ENCODE data around the gene KLRF2.

Gene KLRF2

DNA sequence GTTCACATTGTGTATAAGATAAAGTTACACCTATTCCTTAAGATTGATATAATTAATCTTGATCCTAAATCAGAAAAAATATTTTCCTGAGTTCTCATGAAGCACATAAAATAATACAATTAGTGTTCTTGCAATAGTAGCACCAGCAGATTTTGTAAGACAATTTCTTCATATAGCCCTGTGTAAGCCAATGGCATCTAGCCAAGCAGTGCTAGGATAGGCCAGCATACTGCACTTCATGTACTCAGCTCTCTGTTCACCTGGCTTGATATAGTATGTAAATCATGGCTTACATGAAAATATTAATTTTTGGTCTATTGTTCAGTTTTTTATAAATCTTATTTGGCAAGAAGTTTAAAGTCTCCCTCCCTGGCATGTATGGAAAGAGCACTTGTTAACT, 1.9 kb downstream of the KLRF2 start:
- no peak for DNase-seq (ENCODE audit: low read depth in 1 of 2, low spot score in 1 of 2)

DNA sequence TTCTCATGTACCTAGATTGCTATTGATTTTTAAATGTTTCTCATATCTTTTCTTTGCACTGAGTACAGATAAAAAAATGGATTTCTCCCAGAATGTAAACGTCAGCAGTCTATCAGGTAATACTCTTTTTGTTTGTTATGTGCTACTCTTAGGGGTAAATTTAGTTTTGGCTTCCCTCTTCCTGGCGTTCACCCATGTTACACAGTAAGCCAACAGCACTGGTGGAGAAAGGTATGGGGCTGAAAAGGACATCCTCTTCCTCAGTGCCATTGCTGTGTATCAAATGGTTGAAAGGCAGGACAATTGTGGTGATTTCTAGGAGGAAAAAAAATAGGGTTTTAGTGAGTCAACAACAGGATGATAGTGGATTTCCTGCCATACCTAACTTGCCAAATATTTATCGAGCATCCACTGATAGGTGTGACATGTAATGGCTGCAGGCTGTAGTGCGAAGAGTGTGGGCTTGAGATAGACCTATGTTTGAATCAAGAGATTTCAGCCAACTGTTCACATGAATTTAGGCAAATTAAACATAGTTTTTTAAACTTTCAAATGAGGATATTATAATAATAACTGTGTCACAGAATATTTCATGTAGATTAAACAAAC, 7.5 kb downstream of the KLRF2 start:
- DNase-seq (ENCODE audit: low read depth in 1 of 2, low spot score in 1 of 2), result no peak

DNA sequence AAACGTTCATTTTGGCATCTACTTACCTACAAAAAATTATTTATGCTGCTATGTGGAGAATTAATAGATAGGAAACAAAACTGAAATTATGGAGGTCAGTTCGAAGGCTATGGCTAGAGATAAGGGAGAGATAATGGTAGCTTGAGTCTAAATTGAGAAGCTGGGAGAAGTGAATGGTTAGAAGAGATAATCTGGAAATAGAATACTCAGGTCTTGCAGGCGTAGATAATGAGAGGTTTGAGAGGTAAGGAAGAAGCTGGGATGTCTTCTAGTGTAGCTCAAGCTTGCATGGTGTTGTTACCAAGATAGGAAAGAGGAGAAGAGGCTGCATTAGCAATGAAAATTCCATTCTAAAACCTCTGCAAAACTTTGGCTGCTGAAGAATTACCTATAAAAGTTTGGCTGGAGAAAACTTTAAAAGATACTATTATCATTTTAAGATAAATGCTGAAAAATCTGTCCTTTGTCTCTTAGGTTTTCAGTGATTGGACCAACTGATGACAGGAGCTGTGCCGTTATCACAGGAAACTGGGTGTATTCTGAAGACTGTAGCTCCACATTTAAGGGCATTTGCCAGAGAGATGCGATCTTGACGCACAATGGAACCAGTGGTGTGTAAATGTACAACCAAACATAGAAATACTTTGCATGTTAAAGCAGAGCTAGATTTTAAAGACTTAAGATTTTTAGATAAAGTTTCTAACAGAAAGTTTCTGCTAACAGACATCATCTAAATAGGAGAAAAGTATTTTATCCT, 14.1 kb downstream of the KLRF2 start:
- no peak for DNase-seq (ENCODE audit: low read depth in 1 of 2, low spot score in 1 of 2)

DNA sequence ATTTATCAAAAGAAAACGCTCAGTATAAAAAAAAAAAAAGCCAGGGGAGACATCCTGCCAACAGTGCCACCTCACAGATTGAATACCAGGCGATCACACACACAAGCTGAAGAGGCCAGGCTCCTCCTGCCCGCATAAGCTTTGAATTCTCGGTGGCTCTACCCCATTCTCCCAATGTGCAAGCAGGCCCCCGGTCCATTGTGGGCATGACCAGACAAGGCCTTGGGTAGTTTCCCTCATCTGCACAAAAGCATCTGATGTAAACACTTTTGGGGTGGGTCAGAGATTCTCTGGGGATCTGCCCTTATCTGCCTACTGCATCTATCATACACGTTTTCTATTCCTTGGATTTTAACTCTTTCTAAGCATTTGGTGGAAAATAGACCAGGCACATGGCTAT, 16.2 kb downstream of the KLRF2 start:
- DNase-seq (ENCODE audit: low read depth in 1 of 2, low spot score in 1 of 2), result no peak

DNA sequence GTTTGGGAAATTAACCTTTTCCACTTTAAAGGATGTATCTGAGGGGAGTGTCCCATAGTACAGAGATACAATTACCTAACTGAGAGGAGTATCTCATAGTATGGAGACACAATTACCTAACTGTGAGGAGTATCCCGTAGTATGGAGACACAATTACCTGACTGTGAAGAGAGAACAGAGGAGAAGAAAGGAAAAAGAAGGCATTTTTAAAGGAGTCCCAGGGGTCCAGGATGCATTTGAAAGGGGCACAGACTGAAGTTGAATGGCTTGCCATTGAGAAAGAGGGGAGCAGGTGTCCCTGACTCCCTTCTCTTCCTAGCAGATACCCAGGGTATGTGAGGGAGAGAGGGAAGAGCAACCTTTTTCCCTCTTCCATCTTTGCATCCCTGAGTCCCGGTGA, 17.9 kb downstream of the KLRF2 start:
- DNase-seq (ENCODE audit: low read depth in 1 of 2, low spot score in 1 of 2), result no peak

DNA sequence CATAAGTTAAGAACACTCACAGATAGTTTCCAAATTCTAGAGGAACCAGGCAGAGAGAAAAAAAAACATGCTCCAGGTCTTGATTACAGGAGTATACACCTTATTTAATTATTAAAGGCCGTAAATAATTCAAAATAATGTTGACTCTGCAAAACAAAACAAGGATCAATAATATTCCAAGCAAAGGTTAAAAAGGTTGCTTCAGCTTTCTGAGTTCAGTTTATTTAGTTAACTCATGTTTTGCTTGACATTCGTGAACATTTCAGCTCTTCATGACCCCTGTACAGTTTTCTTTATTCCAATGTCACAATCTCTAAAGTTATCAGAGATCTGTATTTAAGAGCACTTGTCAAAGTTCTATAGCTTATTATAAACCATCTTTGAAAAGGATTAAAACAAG, 19.6 kb downstream of the KLRF2 start:
- DNase-seq (ENCODE audit: low read depth in 1 of 2, low spot score in 1 of 2), result no peak

DNA sequence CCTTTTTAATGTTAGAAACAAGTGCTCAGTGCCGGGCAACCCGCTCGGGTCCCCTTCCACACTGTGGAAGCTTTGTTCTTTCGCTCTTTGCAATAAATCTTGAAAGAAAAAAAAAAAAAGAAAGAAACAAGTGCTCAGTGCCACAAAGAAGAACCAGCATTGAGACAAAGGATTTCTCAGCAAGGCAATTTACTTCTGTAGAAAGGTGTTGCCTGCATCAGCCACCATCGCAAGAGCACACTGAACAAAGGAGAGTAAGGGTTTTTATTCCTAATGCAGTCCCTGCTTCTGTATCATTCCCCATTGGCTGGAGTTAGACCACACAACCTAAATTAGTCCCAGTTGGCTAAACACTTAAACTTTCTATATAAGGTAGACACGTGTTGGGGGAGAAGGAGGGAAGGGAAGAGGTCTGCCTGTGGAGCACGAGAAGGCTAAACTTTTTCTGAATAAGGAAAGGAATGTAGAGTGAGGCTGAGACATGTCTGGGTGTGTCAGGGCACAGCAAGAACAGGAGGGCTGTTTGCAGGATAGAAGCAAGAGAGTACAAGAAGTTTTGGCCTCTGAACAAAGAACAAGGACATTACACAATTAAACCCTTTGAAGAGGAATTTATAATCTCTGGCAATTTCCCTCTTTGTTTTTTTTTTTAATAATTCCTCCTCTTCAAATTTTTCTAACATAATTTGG, 21.4 kb downstream of the KLRF2 start:
- no peak for DNase-seq (ENCODE audit: low read depth in 1 of 2, low spot score in 1 of 2)

DNA sequence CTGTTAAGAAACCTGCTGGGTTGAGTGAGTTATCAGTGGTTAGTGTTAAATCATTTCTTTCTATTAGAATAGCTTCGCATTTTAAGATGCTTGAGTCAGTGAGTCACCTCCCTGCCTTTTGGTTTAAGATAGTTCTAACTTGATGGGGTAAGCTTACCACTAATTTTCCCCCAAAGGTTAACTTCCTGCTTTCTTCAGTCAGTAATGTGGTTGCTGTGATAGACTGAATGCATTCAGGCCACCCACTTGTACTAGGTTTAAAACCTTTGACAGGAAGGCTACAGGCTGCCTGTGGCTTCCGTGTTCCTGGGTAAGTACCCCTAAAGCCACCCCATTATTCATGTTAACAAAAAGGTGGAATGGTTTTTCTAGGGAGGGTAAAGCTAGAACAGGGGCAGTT, 25.6 kb downstream of the KLRF2 start:
- no peak for DNase-seq (ENCODE audit: low read depth in 1 of 2, low spot score in 1 of 2)

DNA sequence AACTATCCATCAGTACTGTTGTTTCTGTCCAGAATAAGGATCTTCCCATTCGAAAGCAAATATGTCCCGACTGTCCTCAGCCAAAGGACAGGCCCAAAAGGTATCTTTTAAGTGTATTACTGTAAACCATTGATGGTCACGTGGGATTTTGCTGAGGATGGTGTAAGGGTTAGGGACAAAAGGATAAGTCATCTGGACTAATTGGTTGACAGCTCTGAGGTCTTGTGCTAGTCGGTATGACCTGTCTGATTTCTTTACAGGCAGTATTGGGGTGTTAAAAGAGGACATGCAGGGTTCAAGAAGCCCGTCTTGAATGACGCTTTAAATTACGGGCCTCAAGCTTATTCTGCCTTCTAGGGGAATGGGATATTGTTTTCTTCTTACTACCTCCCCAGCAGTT, 26.5 kb downstream of the KLRF2 start:
- no peak for DNase-seq (ENCODE audit: low read depth in 1 of 2, low spot score in 1 of 2)

DNA sequence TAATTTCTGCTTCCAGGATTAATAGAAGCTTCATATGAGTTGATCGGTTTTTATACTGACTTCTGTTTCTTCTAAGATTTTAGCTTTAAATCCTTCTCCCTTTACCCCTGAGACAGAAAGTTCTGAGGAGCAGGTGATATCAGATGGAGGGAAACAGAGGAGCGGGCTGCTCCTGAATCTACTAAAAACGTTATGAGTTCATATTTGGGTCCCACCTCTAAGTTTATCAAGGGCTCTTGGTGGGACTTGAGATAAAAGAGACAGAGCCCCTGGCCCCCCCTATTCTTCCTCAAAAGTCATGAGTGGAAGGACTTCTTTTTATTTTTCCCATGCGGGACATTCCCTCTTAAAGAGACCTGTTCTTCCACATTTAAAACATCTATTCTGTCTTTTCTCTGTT, 27.1 kb downstream of the KLRF2 start:
- DNase-seq (ENCODE audit: low read depth in 1 of 2, low spot score in 1 of 2), result no peak

DNA sequence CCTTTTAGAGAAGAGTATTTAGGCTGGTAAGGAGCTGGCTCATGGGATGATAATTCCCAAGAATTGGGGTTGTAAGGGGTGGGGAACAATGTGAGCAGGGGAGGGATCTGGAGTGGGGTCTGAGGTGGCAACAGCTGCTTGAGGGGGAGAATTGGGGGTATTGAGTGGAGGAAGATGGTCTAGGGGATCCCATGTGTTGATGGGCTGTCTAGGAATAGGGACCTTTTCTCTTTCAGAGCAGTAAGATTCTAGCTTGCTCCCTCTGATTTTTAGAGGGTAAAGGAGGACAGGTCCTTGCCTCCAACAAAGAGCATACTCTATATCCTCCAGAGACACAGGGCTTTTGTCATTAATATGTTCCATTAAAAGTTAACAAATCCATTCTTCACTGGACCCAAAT, 28.4 kb downstream of the KLRF2 start:
- DNase-seq (ENCODE audit: low read depth in 1 of 2, low spot score in 1 of 2), result no peak

DNA sequence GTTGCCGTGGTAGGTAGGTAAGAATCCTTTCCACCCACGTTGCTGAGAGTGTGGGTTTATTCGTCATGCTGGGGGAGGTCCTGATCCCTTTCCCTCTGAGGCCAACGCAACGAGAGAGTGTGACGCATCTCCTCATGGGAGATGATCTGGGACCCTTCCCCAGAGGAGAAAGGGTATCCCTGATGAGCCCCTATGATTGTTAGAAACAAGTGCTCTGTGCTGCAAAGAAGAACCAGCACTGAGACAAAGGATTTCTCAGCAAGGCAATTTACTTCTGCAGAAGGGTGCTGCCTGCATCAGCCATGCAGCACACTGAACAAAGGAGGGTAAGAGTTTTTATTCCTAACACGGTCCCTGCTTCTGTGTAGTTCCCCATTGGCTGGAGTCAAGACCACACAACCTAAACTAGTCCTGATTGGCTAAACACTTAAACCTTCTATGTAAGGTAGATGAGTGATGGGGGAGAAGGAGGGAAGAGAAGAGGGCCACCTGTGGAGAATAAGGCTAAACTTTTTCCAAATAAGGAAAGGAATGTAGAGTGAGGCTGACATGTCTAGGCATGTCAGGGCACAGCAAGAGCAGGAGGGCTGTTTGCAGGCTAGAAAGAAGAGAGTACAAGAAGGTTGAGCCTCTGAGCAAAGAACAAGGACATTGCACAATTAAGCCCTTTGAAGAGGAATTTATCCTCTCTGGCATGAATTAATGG, 29.6 kb downstream of the KLRF2 start:
- DNase-seq (ENCODE audit: low read depth in 1 of 2, low spot score in 1 of 2), result no peak

DNA sequence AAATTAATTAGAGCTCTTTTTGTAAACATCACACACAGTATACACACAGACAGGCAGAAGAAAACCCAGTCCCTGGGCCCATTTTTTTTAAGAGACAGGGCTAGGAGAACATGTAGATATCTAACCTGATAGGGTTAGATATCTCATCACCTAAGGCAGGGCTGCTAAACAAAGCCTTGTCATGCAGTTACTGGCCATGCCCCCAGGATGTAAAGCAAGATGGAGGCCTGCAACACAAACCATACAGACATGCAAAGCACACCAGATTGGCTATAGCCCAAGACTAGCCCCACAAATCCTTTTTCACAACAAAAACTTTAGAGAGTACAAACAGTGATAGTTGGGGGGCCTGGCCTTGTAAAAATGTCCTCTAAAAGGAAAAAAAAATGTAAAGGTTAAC, 30.4 kb downstream of the KLRF2 start:
- DNase-seq (ENCODE audit: low read depth in 1 of 2, low spot score in 1 of 2), result no peak

DNA sequence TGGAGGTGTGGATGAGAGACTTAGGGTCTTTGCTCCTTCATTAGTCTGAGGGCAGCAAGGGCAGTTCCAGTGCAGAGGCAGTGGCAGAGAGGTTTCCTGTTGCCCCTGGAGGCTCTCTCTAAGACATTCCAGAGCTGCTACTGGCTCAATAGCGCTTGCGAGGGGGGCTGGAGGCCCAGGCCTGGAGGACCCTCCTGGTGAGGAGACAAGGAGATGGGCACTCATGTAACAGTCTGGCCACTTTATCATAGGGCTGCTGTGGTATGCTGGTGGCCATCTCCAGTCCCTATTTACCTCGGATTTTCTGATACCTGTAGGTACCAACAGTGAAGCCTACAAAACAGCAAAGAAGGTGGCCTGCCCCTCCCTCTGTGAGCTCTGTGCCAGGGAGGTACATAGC, 38.2 kb downstream of the KLRF2 start:
- DNase-seq (ENCODE audit: low read depth in 1 of 2, low spot score in 1 of 2), result no peak

DNA sequence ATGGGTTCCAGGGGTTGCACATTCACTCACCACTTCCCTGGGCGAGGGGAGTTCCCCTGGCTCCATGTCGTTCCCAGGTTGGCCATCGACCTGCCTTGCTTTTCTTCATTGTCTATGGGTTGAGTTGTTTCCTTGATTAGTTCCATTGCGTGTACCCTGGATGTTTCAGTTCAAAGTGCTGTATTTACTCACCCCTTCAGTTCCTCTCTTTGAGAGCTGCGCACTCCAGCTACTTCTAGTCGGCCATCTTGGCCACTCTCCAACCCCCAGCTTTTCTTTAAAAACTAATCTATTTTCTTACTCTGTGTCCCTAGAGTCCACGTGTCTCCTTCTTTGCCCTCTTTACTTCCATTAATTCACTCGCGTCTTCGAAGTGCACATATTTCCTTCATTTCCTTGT, 39.2 kb downstream of the KLRF2 start:
- DNase-seq (ENCODE audit: low read depth in 1 of 2, low spot score in 1 of 2), result no peak

DNA sequence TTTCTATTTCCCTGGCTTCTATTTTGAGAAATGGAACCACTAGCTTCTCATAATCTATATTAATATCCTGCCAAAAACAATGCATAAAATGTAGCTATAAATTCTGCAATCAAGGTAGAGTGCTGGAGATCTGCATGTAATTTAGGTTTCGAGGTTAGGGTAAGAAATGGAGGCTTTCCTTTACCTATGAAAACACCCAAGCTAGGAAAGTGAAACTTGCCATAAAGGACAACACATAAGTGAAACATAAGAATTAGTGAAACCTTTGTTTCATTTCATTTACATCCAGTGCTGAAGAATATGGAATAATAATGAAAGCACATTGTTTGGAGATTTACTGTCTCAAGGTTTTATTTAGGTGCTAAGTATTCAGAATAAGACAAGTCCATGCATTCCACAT, 41.1 kb downstream of the KLRF2 start:
- no peak for DNase-seq (ENCODE audit: low read depth in 1 of 2, low spot score in 1 of 2)

DNA sequence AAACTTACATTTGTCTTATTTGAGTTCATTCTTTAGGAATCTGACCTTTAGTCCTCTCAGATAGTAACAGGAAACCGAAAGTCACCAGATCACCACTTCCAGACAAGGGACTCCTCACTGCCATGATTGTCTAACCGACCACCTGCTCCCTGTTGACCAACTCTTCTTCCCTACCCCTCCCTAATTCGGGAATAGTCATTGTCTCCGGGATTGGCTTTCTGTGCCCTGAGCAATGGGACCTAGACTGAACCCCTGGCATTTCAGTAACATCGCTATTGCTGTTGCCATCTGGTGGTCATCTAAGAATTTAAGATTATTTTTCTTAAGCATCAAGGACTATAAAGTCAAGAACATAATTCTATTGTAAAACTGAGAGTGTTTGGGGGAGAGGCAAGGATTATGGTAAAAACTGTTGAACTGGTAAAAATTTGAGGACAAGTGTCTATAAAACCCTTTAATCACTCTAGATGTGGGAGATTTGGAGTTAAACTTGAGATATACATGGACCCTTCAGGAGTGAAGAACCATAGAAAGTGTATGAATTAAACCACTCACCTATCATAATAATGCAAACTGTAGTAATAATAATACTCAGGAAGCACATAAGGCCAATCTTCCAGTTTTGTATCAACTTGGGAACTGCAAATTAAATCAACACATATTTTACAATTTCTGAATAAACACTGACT, 44.6 kb downstream of the KLRF2 start:
- no peak for DNase-seq (ENCODE audit: low read depth in 1 of 2, low spot score in 1 of 2)

DNA sequence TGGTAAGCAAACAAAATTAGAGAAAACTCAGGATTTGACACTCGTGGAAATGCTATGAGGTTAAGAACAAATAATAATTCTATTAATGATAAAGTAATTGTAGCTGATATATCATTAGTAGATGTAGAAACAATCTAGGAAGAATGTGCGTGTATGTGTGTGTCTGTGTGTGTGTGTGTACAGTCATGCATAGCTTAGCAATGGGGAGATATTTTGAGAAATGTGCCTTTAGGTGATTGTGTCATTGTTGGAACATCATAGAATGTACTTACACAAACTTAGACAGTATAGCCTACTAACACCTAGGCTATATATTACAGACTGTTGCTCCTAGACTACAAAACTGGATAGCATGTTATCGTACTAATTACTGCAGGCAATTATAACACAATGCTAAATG, 45.6 kb downstream of the KLRF2 start:
- DNase-seq (ENCODE audit: low read depth in 1 of 2, low spot score in 1 of 2), result no peak

DNA sequence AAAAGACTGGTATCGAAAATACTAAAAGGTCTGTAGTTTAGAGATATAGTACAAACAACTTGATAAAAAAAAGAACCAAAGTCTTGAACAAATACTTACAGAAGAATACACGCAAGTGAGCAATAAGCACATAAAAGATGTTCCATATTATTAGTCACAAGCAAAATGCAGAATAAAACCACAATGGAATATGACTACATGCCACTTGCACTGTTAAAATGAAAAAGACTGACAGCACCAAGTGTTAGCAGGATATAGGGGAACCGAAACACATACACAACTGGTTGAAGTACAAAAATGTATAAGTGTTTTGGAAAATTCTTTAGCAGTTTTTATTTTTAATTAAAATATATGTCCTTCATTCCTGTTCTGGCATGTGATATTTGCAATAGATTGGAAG, 47.3 kb downstream of the KLRF2 start:
- DNase-seq (ENCODE audit: low read depth in 1 of 2, low spot score in 1 of 2), result no peak

DNA sequence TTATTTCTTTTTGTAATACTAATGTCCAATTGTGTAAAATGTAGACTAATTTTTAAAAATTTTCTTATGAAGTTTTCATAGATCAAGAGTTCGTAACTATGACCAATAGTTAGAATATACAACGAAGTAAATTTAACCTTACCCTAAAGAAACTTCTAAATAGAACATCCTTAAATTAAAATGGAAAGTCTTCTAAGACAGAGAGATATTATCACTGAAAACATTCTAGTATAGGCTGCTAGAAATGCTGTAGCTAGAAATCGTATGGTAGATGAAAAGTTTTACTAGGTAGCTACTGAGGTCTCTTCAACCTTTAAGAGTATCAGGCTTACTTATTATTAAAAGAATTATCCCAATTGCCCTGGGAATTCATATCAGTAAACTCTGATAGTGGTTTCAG, 50.0 kb downstream of the KLRF2 start:
- DNase-seq (ENCODE audit: low read depth in 1 of 2, low spot score in 1 of 2), result no peak

DNA sequence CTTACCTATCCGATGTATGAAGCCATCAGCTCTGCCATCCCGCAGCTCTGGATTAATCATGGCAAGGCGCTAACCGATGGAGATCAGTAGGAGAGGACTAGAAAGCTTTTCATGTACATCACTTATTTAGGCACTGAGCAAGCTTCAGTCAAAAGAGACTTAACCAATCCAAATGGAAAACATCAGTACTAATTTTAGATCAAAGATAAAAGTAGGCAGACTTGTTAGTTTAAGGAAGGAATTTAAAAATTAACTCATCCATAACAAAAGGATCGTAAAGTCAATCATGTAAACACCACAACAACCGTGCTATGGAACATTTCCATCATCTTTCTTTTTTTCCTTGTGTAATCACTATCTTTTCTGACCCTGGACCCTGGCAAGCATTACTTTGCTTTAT, 51.0 kb downstream of the KLRF2 start, which contains the start of gene CLEC2A:
CLEC2A (minus strand) TSS at position 101 of the 400 bp plus-strand sequence; CDS start at position 60, 41 bp downstream.
- DNase-seq (ENCODE audit: low read depth in 1 of 2, low spot score in 1 of 2), result no peak
